ENCODE results near the gene NSUN7. TPM values are rescaled to one million over a fixed set of nuclear protein-coding genes. Genes with fewer than 3 reads are reported as not detected.

NSUN7 gene
- total and polyA plus RNA-seq, 10 donors = 0.38 to 8.1 (median 3.0) TPM

GRCh38 chr4:40734497-40734896, 15.3 kb upstream of the NSUN7 start:
- no peak for DNase-seq
- WGBS, 5 donors = 73 to 88% (median 76%) methylated on average over 5 of the region's 5 CpGs
- intact Hi-C loops (cut with DNase I; ENCODE audit: low total_unique reads) = no loop called here
- H3K36me3 ChIP-seq = no peaks in the 10 kb centered on the region
- no peaks in the 10 kb centered on the region for H3K9me3 ChIP-seq
- H3K4me3 ChIP-seq = no peak overlapping the region
- TF ChIP-seq POLR2A (IDR thresholded peaks at IDR 0.05) (no peak), POLR2AphosphoS5 (IDR thresholded peaks at IDR 0.05) (no peak), CTCF (IDR thresholded peaks at IDR 0.05 in 8 of 11, conservative IDR thresholded peaks at IDR 0.05 in 3 of 11) (no peak)
- H3K4me1 ChIP-seq = peaks cover 10 to 57% (median 19%) of the 10 kb centered on the region in 6 donors
- peak overlapping the region in 2 of 8 donors; percentile 21 to 89 for H3K27ac ChIP-seq
- H3K27me3 ChIP-seq (replicated peaks in 1 of 7) = no peaks in the 10 kb centered on the region

- no peaks in the 10 kb centered on the region for H3K36me3 ChIP-seq
- intact Hi-C loops (cut with DNase I; ENCODE audit: low total_unique reads) = loop anchor here (5.0 kb wide), 1 partner anchor 160 kb away; no protein-coding TSS in a partner anchor
These were observed 12.8 kb upstream of the NSUN7 start for GRCh38 chr4:40736910-40737309.

DNA sequence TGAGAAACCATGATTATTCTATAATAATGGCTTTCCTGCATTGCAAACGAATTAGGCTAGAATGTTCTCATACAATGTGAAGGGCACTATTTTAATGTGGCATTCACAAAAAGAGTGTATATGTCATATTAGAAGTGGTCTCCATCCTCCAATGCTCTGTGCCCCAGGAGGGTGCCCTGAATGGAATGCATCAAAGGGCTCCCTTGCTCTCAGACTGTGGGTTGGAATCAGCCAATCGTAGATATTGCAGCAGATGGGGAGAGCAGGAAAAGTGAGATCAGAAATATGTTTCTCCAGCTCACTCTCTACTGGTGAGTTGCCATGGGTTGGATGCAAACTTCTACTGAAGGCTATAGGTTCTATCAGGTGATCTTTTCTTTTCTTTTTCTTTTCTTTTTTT, 11.9 kb upstream of the NSUN7 start:
- no peaks in the 10 kb centered on the region for H3K27me3 ChIP-seq (replicated peaks in 1 of 7)
- intact Hi-C loops (cut with DNase I; ENCODE audit: low total_unique reads) = loop anchor here (5.0 kb wide), 1 partner anchor 159 kb away; no protein-coding TSS in a partner anchor
- no peak overlapping the region for H3K27ac ChIP-seq
- H3K4me1 ChIP-seq = peaks cover 0 to 23% (median 0%) of the 10 kb centered on the region in 6 donors
- no peaks in the 10 kb centered on the region for H3K36me3 ChIP-seq
- H3K9me3 ChIP-seq = no peaks in the 10 kb centered on the region
- WGBS, 5 donors = 69 to 88% (median 84%) methylated on average over 2 of the region's 2 CpGs
- no peak for TF ChIP-seq POLR2AphosphoS5 (IDR thresholded peaks at IDR 0.05)
- no peak for TF ChIP-seq CTCF (IDR thresholded peaks at IDR 0.05 in 8 of 11, conservative IDR thresholded peaks at IDR 0.05 in 3 of 11)
- no peak for TF ChIP-seq POLR2A (IDR thresholded peaks at IDR 0.05)
- no peak overlapping the region for H3K4me3 ChIP-seq
- no peak for DNase-seq

More at GRCh38 chr4:40736910-40737309, 12.8 kb upstream of the NSUN7 start:
- Histone ChIP-seq H3K4me3 (no peak overlapping the region), H3K9me3 (no peaks in the 10 kb centered on the region), H3K4me1 (peaks cover 0 to 33% (median 8%) of the 10 kb centered on the region in 6 donors), H3K27ac (no peak overlapping the region), H3K27me3 (replicated peaks in 1 of 7) (no peaks in the 10 kb centered on the region)
- no peak for TF ChIP-seq POLR2AphosphoS5 (IDR thresholded peaks at IDR 0.05)
- peak in 6 of 11 experiments; percentile 6 to 40 (median 26) for TF ChIP-seq CTCF (IDR thresholded peaks at IDR 0.05 in 8 of 11, conservative IDR thresholded peaks at IDR 0.05 in 3 of 11)
- 93 to 98% (median 95%) methylated on average over 1 of the region's 1 CpG for WGBS, 5 donors
- DNase-seq = no peak

- H3K27ac ChIP-seq = no peak overlapping the region
- DNase-seq = no peak
- peaks cover 0 to 11% (median 0%) of the 10 kb centered on the region in 6 donors for H3K4me1 ChIP-seq
- H3K27me3 ChIP-seq (replicated peaks in 1 of 7) = no peaks in the 10 kb centered on the region
- H3K36me3 ChIP-seq = no peaks in the 10 kb centered on the region
- H3K9me3 ChIP-seq = no peaks in the 10 kb centered on the region
- no peak overlapping the region for H3K4me3 ChIP-seq
- intact Hi-C loops (cut with DNase I; ENCODE audit: low total_unique reads) = loop anchor here (5.0 kb wide), 1 partner anchor 158 kb away; no protein-coding TSS in a partner anchor
- TF ChIP-seq CTCF (IDR thresholded peaks at IDR 0.05 in 8 of 11, conservative IDR thresholded peaks at IDR 0.05 in 3 of 11) (no peak), POLR2A (IDR thresholded peaks at IDR 0.05) (no peak), POLR2AphosphoS5 (IDR thresholded peaks at IDR 0.05) (no peak)
These were observed 10.4 kb upstream of the NSUN7 start for GRCh38 chr4:40739347-40739746.

Measured in spleen (tissue), 11 donors.